Suprapubic skin (tissue), 4 donors: Measurements from ENCODE around the gene TMEM217. TPM values are rescaled to one million over a fixed set of nuclear protein-coding genes. Genes with fewer than 3 reads are reported as not detected.

Source experiments
- DNase-seq, 2 donors: peaks; one replicate each; pipeline ENCODE4 v3.0.0-alpha.2; 2019; ENCODE audit warnings: low spot score in 2 of 2
- H3K27ac ChIP-seq: fragments of 200-600 bp; sonication (generic); one replicate; pipeline ENCODE4 v1.5.1; 2019
- H3K27me3 ChIP-seq: fragments of 200-600 bp; sonication (generic); one replicate; pipeline ENCODE4 v1.5.1; 2019
- H3K36me3 ChIP-seq: fragments of 200-600 bp; sonication (generic); one replicate; pipeline ENCODE4 v1.5.1; 2019
- H3K4me1 ChIP-seq: fragments of 200-600 bp; sonication (generic); one replicate; pipeline ENCODE4 v1.5.1; 2019
- H3K4me3 ChIP-seq: fragments of 200-600 bp; sonication (generic); one replicate; pipeline ENCODE4 v1.5.1; 2019; ENCODE audit warnings: mild to moderate bottlenecking
- H3K9me3 ChIP-seq: fragments of 200-600 bp; sonication (generic); one replicate; pipeline ENCODE4 v1.5.1; 2019
- CTCF ChIP-seq, 2 donors: fragments of 200-600 bp in 1 of 2; fragments of 450-650 bp in 1 of 2; sonication (generic) in 1 of 2; IDR thresholded peaks; one replicate each; pipeline ENCODE4 v1.5.1; 2016 to 2019; ENCODE audit warnings: antibody characterized with exemption in 2 of 2, mild to moderate bottlenecking in 1 of 2, moderate library complexity in 1 of 2
- EP300 ChIP-seq: sonication (generic); formaldehyde crosslinking; IDR thresholded peaks from one replicate; pipeline ENCODE4 v1.6.1; 2017; ENCODE audit warnings: antibody characterized with exemption
- POLR2A ChIP-seq, 2 donors: fragments of 450-650 bp; IDR thresholded peaks; one replicate each; pipeline ENCODE4 v1.6.1; 2017; ENCODE audit warnings: antibody characterized with exemption in 2 of 2, mild to moderate bottlenecking in 2 of 2, moderate library complexity in 2 of 2
- POLR2AphosphoS5 ChIP-seq, 3 donors: sonication (generic); formaldehyde crosslinking; IDR thresholded peaks; one replicate each; pipeline ENCODE4 v1.6.1; 2017; ENCODE audit warnings: antibody characterized with exemption in 3 of 3
- WGBS: methylation state at CpG from one replicate; pipeline ENCODE4 v1.1.5; 2018; 5-methylcytosine and 5-hydroxymethylcytosine counted together
- total RNA-seq, 4 donors: library from RNA; depleted of rRNA; stranded (reverse); fragments of >200 nt; gene quantifications; one replicate each; pipeline ENCODE4 v1.1.0, GENCODE V29; 2016

TMEM217 gene
- total RNA-seq, 4 donors from 2014 or later: 0.30 to 3.3 (median 2.6) TPM; not detected in 1

- H3K4me1 ChIP-seq: no peaks in the 10 kb centered on the region
- DNase-seq: no peak
- no peaks in the 10 kb centered on the region for H3K27me3 ChIP-seq
- H3K9me3 ChIP-seq: no peaks in the 10 kb centered on the region
- no peak for TF ChIP-seq CTCF (IDR thresholded peaks at IDR 0.05)
- TF ChIP-seq POLR2AphosphoS5 (IDR thresholded peaks at IDR 0.05): no peak
- TF ChIP-seq POLR2A (IDR thresholded peaks at IDR 0.05): no peak
- TF ChIP-seq EP300: no peak
- no peak overlapping the region for H3K4me3 ChIP-seq
- peaks cover 64% of the 10 kb centered on the region for H3K36me3 ChIP-seq
- H3K27ac ChIP-seq: no peak overlapping the region
Observed at GRCh38 chr6:37293426-37293825, 35.5 kb upstream of the TMEM217 start.

GRCh38 chr6:37289931-37290330, 32.0 kb upstream of the TMEM217 start:
- DNase-seq: no peak
- Histone ChIP-seq H3K27me3 (no peaks in the 10 kb centered on the region), H3K9me3 (no peaks in the 10 kb centered on the region), H3K4me1 (no peaks in the 10 kb centered on the region), H3K27ac (no peak overlapping the region), H3K4me3 (no peak overlapping the region), H3K36me3 (peaks cover 75% of the 10 kb centered on the region)
- WGBS: 93% methylated on average over 3 of the region's 3 CpGs
- TF ChIP-seq EP300 (no peak), POLR2AphosphoS5 (IDR thresholded peaks at IDR 0.05) (no peak), CTCF (IDR thresholded peaks at IDR 0.05) (no peak), POLR2A (IDR thresholded peaks at IDR 0.05) (no peak)

- H3K4me1 ChIP-seq: peaks cover 3% of the 10 kb centered on the region
- H3K27ac ChIP-seq: no peak overlapping the region
- no peaks in the 10 kb centered on the region for H3K9me3 ChIP-seq
- TF ChIP-seq POLR2A (IDR thresholded peaks at IDR 0.05): no peak
- no peak for TF ChIP-seq EP300
- TF ChIP-seq CTCF (IDR thresholded peaks at IDR 0.05): no peak
- TF ChIP-seq POLR2AphosphoS5 (IDR thresholded peaks at IDR 0.05): no peak
- no peaks in the 10 kb centered on the region for H3K27me3 ChIP-seq
- 92% methylated on average over 2 of the region's 2 CpGs for WGBS
- DNase-seq: no peak
- H3K36me3 ChIP-seq: peaks cover 78% of the 10 kb centered on the region
- no peak overlapping the region for H3K4me3 ChIP-seq
Observed at GRCh38 chr6:37288247-37288646, 30.3 kb upstream of the TMEM217 start.

GRCh38 chr6:37287519-37288157, 29.7 kb upstream of the TMEM217 start:
- TF ChIP-seq EP300 (no peak), POLR2AphosphoS5 (IDR thresholded peaks at IDR 0.05) (no peak), CTCF (IDR thresholded peaks at IDR 0.05) (no peak), POLR2A (IDR thresholded peaks at IDR 0.05) (no peak)
- Histone ChIP-seq H3K36me3 (peaks cover 81% of the 10 kb centered on the region), H3K27ac (no peak overlapping the region), H3K4me3 (no peak overlapping the region), H3K27me3 (no peaks in the 10 kb centered on the region), H3K4me1 (peaks cover 3% of the 10 kb centered on the region), H3K9me3 (no peaks in the 10 kb centered on the region)
- no peak for DNase-seq
- WGBS: 95% methylated on average over 2 of the region's 2 CpGs

- H3K4me3 ChIP-seq: no peak overlapping the region
- peaks cover 73% of the 10 kb centered on the region for H3K36me3 ChIP-seq
- TF ChIP-seq POLR2A (IDR thresholded peaks at IDR 0.05) (no peak), EP300 (no peak), POLR2AphosphoS5 (IDR thresholded peaks at IDR 0.05) (no peak), CTCF (IDR thresholded peaks at IDR 0.05) (no peak)
- H3K27me3 ChIP-seq: no peaks in the 10 kb centered on the region
- H3K27ac ChIP-seq: no peak overlapping the region
- H3K9me3 ChIP-seq: no peaks in the 10 kb centered on the region
- peaks cover 3% of the 10 kb centered on the region for H3K4me1 ChIP-seq
- DNase-seq: no peak
- 97% methylated on average over 4 of the region's 4 CpGs for WGBS
Observed at GRCh38 chr6:37285861-37286311, 27.9 kb upstream of the TMEM217 start.
